ENCODE results near the gene B3GALT5.
A peak's percentile ranks its signal among the peaks of the same experiment; 100 is the strongest.

B3GALT5 gene

DNA sequence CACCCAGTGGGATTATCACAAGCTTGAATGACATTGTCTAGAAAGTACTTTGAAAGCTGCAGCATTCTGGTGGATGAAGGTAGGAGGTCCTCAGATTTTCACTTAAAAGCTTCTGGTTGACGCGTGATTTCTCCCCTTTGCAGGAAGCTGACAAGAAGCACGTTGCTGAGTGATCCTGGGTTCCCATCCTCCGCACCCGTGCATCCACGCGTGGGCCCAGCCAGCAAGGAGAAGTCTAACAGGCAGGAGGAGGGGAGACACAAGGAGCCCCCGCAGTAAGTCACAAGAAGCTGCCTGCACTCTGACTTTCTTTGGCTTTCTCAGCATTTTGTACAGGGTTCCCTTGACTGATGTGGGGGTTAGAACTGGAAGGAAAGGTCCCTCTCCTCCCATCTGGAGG lies 7.8 kb upstream of the B3GALT5 start:
- DNase-seq (ENCODE audit: low spot score), result no peak

DNA sequence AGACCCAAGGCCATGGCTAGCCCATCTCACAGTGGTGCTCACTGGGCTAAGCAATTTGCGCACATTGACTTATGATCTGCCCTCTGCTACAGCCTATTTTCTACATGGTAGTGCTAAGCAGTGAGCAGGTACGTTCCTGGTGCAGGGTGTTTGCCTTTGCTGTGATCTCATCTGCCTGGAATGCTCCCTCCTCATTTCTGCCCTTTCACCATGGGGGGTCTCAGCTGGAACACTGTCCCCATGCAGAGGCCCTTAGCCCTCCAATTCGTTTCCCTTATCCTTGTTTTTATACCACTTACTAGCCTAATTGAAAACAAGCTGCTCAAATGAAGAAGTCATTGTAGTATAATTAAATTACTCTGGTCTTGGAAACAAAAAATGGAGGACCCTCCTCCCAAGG lies 2.0 kb upstream of the B3GALT5 start:
- DNase-seq (ENCODE audit: low spot score), result no peak

DNA sequence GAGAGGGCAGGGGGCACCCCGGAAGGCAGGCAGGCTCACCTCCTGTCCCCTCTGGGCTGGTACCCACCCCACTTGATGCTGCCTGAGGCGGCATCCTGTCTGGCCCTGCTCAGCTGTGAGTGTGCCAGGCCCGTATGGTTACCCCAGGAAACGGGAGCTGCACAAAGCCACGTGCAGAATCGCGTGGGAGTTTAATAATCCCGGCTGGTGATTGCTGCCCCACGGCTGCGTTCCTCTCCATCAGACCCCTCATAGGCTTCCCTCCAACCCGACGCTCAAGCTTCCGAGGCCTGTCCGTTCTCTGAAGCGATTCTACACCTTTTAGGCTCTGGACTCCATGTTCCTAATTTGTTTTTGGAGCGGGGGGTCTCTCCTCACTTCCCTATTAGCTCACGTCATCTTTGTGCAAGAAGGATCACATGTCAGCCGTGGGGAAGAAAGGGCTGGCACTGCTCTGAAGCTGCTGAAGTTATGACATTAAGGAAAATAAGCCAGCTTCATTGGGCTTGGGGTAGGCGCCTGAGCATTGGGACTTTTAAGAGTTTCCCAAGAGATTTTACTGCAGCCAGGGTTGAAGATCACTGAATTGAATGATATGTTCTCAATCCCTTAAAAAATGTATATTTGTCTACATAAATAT lies 1.1 kb upstream of the B3GALT5 start:
- no peak for DNase-seq (ENCODE audit: low spot score)

DNA sequence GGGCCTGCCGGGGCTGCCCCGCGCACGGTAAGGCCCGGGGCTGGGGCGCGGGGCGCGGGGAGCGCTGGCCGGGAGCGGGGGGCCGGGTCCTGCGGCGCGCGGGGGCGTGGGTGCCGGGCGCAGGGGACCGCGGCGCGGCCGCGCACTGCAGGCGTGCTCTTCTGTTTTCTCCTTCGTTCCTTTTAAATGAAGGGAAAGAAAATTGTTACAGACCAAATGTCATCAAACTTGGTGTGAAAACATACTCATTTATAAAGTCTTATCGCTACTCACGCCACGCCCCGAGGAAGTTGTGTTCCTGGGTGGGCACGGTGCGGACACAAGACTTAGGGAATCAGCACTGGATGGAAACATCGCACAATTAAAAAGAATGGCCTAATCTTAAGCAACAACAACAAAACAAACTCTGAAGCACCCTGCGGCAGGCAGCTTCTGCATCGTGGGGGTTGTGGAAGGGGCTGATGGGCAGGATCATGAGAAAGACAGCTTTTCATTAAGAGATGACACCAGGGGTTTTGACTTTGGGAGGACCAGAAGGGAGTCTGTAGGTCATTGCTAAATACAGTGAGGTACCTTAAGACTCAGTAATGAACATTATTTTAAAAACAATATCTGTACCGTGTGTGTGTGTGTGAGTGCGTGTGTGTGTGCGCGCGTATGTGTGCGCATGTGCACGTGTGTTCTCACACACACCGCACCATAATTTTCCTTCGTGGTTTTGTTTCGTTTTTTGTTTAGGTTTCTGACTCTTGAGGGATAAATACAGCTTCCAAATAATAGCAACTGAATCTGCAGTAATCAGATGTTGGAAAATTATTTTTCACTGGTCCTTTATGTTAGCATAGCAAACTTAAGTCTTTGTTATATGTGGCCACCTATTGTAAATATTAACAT lies 548 bp downstream of the B3GALT5 start:
- no peak for DNase-seq (ENCODE audit: low spot score)

DNA sequence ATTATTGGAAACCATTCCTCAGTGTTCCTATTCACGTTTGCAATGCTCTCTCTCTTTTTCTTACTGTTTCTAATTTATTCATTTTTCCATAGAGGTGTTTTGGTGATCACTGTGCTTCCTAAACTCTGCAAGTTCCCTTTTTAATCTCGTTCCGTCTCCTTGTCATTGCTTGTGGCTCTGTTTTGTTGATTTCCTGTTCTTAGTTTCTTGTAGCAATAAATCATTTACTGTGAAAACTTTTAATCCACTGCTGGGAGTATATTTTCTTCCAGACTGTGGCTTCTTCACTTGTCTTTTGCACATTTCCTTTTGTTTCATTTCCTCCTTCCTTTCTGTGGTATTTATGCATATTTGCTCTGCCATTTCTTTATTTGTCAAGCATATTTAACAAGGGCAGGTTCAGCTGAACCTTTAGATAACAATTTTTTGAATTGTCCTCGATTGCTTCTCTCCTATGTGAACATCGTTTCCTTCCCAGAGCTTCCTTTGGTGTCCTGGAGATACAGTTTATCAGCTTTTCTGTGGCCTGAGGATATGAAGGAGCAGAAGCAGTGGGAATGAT lies 3.6 kb downstream of the B3GALT5 start:
- no peak for DNase-seq (ENCODE audit: low spot score)

DNA sequence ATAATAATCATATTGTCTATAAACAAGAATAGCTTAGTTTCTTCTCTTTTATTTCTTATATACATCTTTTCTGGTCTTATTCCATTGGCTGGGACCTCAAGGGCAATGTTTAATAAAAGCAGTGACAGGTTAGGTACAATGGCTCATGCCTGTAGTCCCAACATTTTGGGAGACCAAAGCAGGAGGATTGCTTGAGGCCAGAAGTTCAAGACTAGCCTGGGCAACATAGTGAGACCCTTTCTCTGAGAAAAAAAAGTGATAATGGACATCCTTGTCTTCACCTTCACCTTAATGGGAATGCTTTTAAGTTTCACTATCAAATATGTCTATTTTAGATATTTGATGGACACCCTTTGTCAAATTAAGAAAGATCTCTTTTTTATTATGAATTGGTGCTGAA lies 8.1 kb downstream of the B3GALT5 start:
- DNase-seq (ENCODE audit: low spot score), result no peak

DNA sequence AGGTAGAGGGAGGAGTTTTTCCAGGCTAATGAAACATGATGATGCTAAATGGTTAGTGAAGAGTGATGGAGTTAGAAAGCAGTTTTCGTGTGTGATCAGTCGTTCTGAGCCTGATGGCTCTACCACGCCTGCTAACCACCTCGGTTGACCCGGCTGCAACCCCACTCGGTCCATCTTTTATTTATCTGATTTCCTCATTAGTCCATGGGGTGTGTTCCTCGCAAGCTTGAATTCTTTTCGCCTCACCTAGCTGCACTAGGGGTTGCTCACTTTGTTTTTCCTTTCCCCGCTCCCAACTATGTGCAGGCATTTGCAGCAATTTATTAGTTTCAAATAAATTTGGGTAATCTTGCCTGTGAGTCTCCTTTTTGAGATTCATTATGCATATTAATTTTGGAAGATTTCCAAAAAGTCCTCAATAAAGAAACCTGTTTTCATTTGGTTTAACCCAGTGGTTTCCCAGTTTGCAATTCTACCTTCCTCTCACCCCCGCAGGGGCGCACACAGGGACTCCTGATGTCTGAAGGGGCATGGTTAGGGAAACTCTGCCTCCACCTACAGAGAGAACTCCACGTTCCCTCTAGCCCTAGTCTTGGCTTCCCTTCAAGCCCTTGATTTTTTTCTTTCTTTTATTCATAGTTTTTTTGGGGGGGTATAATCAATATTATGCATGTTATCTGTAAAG lies 12.6 kb downstream of the B3GALT5 start:
- no peak for DNase-seq (ENCODE audit: low spot score)

DNA sequence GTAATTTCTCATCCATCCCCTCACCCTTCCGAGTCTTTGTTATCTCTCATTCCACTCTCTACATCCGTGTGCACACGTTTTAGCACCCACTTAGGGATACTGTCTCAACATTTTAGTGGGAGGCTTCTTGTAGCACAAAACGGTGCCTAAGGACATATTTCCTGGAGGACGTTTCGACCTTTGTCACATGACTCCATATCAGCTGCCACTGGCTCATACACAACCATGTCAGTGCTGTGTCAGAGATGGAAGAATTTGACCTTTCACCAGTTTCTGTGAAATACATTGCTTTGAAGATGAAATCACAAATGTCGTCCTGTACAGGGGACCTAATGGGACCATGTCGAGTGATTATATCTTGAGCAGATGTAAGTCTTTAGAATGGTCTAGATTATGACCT lies 15.6 kb downstream of the B3GALT5 start:
- no peak for DNase-seq (ENCODE audit: low spot score)

DNA sequence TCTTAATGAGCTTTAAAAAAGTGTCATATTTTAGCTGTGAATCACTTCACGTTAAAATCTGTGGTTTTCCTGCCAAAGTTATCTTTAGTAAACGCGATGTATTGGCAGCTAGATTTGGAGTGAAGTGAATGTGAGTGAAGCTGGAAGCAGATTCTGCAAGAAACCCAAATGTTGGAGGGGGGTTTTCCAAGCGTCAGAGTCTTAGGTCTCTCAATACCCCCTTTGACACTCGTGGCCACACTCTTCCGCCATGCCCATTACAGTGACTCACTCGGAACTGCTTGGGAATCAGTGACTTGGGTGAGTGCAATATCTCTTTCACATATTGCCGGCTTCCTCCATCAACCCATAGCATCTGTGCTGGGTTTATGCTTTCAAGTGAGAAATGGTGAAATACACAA lies 17.5 kb downstream of the B3GALT5 start:
- peak; percentile 79 for DNase-seq (ENCODE audit: low spot score)

DNA sequence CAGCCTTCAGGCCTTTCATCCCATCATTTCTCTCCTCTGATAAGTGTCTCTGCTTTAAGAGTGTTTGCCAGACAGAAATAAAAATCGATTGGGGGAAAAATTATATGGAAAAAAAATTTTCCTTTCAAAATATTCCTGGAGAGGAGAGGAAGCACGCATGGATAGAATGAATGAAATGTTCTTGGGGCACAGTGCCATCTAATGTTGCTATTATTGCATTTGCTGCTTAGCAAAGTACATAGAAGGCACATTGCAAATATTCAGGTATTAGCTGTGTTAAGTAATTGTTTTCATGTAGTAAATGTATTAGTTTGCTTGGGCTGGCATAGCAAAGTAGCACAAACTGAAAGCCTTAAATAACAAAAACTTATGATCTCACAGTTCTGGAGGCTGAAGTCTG lies 18.1 kb downstream of the B3GALT5 start:
- DNase-seq (ENCODE audit: low spot score), result peak; percentile 43

DNA sequence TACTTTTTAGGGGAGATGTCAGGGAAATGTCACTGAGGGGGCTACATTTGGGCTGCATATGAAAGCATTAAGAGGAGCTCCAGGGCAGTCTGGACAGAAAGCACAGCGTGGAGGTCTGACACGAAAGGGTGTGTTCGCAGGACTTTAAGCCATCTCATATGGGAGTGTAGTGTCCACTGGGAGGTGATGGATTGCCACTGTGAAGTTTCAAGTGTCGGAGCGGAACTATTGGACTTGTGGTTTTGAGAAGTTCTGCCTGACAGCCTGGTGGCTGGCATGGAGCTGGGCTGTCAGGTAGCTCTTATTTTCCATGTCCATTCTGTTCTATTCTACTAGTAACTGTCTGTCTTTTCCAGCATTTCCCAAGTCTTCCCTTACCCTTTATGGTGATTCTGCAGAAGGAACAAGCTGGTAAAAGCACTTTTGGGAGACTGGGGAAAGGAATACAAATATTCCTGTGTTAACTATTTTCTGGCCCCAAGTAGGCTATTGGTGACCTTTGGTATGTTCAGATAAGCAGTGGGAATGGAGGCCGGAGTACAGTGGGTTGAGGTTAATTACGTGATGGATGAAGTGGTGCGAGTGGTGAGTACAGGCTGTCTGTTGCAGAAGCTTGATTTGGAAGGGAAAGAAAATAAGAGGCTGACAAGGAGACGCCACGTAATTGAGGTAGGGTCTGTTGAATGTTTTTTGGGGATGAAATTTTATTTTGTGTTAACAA lies 19.3 kb downstream of the B3GALT5 start:
- DNase-seq (ENCODE audit: low spot score), result peak; percentile 50

DNA sequence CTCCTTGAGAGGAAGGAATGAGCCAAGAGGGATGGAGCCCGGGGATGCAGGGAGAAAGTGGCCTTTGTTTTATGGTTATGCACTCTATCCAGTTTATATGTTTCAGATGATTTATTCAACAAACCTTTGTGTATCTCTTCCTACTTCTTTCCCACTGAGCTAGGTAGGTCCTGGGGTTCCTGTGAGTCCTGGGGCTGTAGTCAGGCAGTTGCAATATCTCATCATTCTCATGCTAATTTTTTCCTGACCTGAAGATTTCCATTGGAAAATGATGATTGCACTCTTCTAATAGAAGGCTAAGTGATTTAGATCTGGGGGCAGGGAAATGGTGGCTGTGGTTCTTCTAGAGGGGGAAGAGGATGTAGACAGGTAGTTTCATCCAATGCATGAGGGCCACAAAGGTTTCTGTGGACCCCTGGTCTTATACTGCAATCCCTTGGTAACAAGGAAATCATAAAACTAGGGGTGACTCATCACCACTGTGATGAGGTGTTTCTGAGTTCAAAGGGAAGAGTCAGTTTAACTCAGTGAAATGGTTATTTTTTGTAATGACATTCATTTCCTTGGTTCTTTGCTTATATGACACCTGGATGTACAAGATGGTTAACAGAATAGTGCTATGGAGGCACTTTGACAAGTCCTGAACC lies 20.2 kb downstream of the B3GALT5 start:
- DNase-seq (ENCODE audit: low spot score), result peak; percentile 97

DNA sequence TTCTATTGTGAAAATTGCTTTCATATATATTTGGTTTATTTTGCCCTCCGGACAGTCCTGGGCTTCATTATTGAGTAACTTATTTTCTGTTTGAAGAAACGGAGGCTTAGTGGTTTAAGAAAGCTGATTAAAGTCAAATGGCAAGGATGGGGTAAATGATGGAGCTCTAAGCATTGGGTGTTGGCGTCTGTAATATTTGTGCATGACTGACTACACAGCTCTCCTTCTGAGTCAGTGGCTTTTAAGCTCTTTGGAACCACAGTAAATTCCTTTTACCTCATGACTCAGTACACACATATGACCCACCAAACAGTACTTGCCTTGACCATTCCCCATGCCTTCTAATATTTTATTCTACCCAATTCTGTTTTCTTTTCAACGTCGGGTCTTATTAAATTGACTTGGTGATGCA lies 21.0 kb downstream of the B3GALT5 start:
- DNase-seq (ENCODE audit: low spot score), result peak; percentile 96

DNA sequence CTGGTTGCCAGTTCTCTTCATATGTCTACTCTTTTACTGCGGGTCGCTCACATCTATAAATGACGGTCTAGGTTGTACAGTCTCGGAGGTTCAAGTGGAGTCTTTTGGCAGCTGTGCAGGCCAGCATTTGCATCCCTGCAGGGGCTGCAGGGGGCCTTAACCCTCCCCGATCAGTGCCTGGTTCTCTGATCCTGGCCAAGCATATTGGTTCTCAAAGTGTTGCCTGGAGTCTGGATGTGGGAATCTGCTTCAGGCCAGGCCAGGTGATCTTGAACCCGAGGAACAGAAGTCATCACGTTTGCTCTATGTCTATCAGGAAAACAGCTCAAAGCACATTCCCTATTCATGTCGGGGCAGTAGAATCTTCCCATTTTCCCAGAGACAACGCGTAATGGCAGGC lies 21.8 kb downstream of the B3GALT5 start:
- no peak for DNase-seq (ENCODE audit: low spot score)

DNA sequence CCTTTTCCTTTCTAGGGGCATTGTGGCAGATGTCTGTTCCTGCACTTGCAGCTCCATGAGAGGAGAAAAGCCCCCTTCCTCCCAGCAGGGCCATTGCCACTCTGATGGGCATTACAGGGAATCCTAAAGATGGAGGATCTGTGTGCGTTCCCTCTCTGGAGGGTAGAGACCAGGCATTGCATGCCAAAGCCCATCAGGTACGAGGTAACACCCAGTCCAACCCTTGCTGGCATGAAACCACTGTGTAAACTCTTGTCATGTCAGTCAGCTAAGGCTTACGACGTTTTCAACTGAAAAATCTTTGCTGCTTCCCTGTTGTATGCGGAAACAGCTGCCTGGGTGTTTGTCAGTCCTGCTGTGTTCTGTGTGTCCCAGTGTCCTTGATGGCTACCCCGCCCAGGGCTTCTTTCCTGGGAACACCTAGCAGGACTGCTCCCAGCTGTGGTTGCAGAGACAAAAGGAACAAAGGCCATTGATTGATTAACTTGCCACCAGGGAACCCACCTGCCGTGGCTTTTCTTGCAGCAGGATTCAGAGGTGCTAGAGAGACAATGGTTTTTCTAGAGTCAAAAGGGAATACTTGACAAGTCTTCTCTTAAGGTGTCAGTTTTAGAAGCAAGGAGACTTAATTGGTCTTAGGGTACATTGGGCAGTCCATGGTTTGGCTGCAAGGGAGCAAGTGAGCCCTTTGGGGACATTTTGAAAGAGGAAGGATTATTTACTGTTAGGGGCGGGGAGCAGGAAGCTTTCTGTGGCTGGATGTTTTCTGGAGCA lies 24.6 kb downstream of the B3GALT5 start:
- DNase-seq (ENCODE audit: low spot score), result peak; percentile 91

DNA sequence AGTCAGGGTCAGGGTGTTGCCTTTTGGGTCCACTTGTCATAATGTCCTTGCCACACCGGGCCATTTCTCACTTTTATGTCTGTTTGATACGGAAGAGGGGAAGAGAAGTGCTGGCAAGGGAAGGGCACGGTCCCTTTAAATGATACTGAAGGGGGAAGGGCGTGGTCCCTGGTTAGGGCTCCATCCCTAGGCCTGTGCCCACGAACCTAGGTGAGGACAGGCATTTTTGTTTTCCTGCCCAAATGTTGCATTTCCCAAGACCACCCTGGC lies 25.2 kb downstream of the B3GALT5 start:
- peak; percentile 78 for DNase-seq (ENCODE audit: low spot score)

DNA sequence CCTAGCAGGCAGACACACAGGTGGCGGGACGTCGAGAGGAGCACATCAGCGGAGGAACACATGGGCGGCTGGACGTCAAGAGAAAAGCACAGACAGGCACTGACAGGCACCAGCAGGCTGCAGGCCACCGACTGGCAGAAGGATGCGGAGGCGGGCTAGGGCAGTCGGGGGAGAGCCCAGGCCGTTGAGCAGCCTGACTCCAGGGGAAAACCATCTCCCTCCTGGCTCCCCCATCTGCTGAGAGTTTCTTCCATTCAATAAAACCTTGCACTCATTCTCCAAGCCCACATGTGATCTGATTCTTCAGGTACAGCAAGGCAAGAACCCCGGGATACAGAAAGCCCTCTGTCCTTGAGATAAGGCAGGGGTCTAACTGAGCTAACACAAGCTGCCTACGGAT lies 25.5 kb downstream of the B3GALT5 start:
- DNase-seq (ENCODE audit: low spot score), result peak; percentile 60

DNA sequence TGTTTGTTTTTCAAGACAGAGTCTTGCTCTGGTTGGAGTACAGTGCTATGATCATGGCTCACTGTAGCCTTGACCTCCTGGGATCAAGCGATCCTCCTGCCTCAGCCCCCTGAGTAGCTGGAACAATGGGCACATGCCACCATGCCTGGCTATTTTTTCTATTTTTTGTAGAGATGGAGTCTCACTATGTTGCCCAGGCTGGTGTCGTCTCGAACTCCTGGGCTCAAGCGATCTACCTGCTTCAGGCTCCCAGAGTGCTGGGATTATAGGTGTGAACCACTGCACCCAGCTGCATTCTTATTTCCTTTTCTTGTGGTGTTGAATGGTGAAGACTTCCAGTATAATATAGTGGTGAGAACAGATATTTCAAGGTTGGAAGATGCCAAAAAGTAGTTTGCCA lies 28.0 kb downstream of the B3GALT5 start:
- no peak for DNase-seq (ENCODE audit: low spot score)

DNA sequence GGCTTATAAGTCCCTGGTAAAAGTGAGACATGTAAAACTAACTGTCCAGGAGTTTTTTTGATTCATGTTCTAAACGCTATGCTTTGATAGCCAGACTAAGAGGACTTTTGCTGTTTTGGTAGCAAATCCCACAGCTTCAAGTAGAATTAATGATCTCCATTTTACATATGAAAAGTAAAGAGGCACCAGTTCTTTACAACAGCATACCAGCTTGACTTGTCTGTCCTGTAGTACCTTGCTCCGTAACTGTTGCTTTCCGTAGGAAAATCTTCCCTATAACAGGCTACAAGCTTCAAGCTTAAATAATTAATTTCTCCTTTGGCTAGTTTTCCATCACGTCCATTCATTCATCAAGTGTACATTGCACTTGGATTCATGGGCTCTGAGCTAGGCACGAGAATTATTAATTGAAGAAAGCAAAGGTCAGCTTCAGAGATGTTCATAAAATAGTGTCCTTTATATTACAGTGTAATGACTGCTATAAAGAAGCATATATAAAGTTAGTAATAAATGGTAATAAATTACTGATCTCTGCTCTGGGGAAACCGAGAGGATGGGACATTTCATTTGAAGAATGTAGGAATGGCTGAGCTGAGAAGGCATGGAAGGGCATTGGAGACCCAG lies 29.2 kb downstream of the B3GALT5 start:
- DNase-seq (ENCODE audit: low spot score), result no peak

DNA sequence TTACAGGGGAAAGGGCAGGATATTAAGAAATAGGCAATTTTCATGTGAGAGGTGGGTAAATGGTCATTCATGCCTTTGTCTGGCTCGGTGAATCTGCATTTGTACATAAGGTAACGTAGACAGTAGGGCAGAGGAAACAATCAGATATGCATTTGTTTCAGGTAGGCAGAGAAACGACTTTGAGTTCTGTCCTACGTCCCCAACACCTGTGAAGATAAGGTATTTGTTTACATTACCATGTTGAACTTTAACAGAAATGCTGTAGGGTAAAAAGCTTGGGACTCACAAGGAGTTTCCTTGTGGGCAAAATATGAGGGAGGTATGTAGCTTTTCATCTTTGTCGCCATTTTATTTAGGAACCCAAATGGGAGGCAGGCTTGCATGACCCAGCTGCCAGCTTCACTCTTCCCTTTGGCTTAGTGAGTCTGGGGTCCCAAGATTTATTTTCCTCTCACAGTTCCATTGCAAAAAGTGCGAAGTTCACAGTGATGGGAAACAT lies 31.4 kb downstream of the B3GALT5 start:
- no peak for DNase-seq (ENCODE audit: low spot score)
